Skeletal muscle cell (primary cell): Measurements from ENCODE around the gene CRIM1.

Source experiments
- DNase-seq: peaks from one replicate; pipeline ENCODE4 v3.0.0-alpha.2; 2010; ENCODE audit warnings: low read depth
- H3K4me3 ChIP-seq: 2 replicates; pipeline ENCODE4 v1.5.1; 2011; ENCODE audit warnings: low read depth, mild to moderate bottlenecking, control low read depth, low read length, moderate library complexity

CRIM1 gene

DNA sequence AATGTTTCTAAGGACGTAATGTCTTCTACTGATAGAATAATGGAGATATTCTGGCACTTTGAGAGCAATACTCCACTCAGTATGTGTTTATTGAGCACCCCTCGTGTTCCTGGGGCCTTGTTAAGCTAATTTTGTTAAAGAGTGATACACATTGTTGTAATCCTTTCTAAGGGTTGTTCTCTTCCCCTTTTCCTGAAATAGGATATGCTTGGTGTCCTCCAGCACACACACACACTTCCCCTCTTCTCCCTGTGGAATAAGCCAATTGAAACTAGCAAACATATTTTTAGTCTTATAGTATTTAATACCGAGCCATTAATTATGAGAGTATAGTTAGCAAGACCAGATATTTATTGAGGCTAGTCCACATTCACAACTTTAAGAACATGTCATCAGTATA, 114.1 kb downstream of the CRIM1 start:
- H3K4me3 ChIP-seq: no peak overlapping the region
- DNase-seq: no peak

DNA sequence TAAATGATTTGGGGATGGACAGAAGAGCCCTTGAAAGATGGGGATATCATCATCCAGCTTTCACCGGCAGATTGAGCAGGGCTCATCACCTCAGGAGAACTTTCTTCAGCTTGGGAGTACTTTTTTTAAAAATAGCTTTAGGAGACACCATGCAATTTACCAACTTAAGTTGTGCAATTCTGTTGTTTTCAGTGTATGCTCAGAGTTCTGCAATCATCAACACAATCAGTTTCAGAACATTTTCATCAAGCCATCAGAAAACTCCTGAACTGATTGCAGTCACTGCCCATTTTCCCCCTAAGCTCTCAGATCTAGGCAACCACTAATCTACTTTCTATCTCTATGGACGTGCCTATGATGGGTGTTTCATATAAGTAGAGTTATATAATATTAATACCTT, 117.7 kb downstream of the CRIM1 start:
- no peak overlapping the region for H3K4me3 ChIP-seq
- no peak for DNase-seq

DNA sequence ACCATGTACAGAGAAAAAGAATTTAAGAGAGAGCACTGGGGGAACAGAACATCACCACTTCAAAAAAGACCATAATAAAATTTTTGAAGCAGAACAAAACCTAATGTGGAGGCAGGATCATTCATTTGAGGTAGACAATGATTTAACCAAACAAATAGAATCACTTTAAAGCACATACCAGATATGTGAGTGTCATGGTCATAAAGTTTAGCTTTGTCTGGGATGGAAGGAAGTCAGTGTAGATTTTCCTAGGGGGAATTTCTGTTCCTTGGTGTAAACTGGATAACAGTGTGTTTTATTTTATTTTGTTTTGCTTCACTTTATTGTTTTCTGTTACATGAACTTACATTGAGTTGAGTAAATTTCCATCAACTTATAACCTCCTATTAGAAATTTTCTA, 120.8 kb downstream of the CRIM1 start:
- no peak for DNase-seq

DNA sequence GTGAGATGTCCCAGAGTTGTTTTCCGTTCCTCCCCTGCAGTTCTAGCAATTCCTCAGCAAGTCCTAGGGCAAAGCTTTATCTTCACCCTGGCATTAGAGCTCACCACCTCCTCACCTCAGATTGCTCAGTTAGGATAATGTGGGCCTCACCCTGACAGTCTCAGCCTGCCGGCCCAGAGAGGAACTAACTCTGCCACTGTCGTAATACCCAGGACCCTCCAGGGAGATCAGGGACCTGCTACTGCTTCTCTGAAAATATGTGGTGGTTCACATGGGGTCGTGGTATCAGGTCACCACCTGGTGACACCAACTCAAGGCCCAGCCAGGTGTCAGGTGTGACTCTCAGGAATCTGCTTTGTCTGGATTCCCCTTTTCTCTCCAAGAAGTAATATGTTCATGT, 121.7 kb downstream of the CRIM1 start:
- DNase-seq: no peak
- no peak overlapping the region for H3K4me3 ChIP-seq

More for the DNA sequence above, 120.8 kb downstream of the CRIM1 start:
- H3K4me3 ChIP-seq: no peak overlapping the region

DNA sequence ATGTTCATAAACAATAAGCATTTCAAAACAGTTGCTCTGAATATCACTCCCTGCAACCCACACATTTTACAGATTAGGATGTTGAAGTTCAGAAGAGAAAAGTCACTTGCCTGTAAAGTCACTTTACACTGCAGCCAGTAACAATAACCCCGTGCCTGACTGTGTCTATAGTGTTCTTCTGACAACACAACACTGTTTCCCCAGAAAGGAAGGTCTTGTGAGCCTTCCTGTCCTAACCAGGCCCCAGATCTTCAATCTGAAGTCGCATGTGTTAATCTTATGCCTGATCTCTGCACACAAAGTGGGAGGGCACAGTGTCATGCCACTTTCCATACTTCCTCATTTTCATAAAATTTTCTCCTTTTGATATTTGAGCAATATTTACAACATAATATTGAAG, 122.2 kb downstream of the CRIM1 start:
- no peak for DNase-seq
- H3K4me3 ChIP-seq: no peak overlapping the region

DNA sequence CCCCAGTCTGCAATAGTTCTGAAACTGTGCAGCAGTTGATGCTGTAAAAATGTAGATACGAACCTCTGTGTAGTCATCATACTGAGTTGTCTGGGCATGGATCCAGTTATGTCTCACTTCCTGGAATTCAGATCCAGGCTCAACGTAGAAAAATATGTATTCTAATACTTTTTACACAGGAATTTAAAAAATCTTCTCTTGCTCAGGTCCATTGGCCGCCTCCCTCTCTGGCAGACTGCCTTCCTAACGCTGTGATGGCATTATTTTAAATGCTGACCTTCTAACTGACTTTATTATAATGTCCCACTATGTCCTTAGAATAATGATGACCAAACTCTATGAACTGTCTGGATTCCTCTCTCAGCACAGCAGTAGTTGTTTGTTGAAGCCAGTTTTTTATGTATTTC, 122.8 kb downstream of the CRIM1 start:
- peak; percentile 83 for DNase-seq
- H3K4me3 ChIP-seq: no peak overlapping the region

DNA sequence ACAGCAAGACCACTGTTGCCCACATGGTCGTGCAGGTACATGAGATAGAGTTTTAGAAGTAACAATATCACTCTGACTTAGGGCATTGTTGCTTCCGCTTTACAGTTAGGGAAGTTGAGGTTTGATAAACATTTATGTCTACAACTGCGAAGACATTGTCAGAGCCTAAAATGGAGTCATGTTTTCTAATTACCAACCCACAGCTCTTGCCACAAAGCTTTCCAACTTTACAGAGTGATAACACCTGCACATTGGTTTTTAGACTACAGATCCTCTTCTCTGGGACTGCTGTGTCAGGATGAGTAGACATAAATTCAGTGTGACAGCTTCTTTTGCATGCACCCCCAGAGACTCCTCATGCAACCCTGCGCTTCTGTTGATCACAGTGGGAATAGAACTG, 123.4 kb downstream of the CRIM1 start:
- DNase-seq: no peak
- H3K4me3 ChIP-seq: no peak overlapping the region

DNA sequence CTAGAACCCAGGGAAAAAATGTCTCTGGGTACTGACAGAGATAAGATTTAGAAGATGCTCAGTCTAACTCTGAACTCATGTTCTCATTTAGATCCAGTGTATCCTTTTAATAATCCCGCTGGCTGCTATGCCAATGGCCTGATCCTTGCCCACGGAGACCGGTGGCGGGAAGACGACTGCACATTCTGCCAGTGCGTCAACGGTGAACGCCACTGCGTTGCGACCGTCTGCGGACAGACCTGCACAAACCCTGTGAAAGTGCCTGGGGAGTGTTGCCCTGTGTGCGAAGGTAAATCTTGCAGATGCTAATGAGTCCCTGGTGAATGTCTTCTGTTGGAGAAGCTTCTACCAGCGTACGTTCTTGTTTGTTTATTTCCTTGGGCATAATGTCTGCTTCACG, 123.8 kb downstream of the CRIM1 start:
- H3K4me3 ChIP-seq: no peak overlapping the region
- DNase-seq: no peak

DNA sequence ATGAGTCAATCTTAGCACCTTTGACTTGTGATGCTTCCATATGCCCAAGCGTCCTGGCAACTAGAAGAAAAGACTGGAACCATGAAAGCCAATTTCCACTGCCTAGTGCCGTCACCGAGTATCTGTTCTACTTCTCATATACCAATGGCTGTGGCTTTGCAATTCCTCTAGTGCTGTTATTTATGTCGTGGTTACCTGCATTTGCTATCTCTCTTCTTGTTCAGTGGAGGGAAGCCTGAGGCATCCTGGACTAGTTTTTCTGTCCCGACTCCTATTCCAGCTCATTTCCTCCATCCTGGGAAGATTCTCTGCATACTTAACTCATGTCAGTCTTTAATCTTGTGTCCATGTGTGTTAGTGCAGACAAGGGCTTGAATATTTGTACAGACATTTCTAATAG, 124.5 kb downstream of the CRIM1 start:
- no peak overlapping the region for H3K4me3 ChIP-seq
- DNase-seq: no peak

DNA sequence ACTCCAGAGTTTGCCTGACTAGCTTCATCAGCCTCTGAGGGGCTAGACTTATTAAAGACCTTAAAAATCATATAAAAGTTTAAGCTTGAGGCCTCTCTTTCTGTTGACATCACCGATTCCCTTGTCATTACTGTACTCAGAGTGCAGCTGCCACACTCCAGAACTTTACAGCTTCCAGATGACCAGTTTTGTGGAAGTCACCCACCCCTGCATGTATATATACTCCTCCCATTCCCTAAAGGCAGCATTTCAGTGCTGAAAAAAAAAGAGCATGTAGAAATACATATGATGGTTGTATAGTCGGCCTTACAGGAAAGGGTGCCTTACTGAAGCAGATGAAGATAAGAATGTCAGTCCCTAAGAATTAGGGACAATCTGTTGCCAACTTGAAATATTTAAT, 125.1 kb downstream of the CRIM1 start:
- H3K4me3 ChIP-seq: no peak overlapping the region
- no peak for DNase-seq

DNA sequence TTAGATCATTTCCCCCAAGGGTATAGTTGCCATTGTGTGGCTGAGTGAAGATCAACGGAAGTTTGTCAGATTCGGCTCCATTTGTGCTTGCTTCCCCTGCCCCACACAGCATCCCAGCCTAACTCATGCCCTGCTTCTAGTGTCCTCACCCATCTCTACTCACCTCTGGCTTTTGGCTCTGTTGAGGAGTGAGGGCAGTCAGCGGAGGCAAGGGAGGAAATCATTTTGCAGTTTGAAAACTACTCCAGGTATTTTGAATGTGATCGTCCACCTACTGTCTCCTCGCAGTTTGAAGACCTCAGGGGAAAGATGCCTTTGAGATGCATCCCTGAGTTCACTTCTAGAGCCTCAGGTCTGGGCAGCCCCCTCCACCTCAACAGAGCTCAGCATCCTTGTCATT, 126.1 kb downstream of the CRIM1 start:
- DNase-seq: no peak
- no peak overlapping the region for H3K4me3 ChIP-seq

DNA sequence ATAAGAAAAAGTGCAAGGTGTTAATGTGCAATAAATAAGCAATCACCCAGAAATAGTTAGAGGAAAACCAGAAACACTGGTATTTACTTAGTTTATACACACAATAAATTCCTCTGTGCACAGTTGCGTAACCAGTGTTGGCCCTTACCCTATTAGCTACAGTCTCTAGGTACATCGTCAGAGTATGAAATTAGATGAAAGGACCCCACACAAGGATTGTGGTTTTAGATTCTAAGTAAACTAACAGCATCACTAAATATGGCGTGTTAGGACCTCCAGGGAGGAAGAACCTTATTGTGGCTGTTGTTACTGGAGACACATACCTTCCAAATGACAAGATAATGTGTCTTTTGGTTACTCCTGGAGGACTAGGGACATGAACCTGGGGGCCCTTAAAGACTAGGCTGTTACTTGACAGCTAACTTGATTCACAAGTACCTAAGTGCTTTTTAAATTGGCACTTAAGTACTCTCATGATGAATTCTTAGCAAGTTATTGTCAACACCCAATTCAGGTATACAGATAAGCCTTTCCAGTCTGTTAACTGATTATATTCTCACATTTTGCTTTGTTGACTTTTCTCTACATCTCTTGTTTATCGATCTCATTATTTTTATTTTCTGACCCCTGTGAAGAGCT, 127.1 kb downstream of the CRIM1 start:
- no peak for DNase-seq

DNA sequence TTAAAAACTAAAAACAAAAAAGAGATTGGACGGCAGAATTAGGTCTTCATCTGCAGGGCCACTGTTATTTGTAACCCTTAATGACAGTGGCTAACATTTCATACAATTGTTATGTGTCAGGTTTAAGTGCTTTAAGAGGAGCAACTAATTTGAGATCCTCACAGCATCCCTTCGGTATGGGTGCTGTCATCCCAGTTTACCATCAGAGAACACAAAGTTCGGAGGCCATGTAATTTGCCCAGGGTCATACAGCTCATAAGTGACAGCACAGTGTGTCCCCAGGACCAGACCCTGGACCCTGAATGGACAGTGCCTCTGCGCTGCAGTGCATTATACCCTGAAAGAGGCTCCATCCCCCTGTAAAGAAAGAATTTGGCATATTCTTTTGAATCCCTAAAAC, 127.7 kb downstream of the CRIM1 start:
- no peak for DNase-seq
- H3K4me3 ChIP-seq: no peak overlapping the region

More for the DNA sequence above, 127.1 kb downstream of the CRIM1 start:
- H3K4me3 ChIP-seq: no peak overlapping the region

DNA sequence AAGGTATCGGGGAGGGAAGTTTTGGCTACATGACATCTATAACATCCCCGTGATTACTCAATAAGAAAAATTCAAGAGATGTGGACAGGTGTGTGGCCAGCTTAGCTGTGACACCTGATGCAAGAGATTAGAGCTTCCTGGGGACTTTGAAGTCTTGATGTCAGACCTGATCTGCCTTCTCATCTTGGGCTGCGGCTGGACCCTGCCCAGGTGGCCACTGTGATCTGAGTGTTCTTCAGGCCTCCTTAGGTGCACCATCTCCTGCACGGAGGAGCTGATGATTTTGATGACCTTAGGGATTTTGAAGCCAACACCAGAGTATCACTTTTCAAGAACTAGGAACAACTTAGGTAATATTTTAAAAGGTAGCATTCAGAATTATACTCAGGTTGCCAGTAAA, 128.9 kb downstream of the CRIM1 start:
- no peak overlapping the region for H3K4me3 ChIP-seq
- DNase-seq: no peak

DNA sequence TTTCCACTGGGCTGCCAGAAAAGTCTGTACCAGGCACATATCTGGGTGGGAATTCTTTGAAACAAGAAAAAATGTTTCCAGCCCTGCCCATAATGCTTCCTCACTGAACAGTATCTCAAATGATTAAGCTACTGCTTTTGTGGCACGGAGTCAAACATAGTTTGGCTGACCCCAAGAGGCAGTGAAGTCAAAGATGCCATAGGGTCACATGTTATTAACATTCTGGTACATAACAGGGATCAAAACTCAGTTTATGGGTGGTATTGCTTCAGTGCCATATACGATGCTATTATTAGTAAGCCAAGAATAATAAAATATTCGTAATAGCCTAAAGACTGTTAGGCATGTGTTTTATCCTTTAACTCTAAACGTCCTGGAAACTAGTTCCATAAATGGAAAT, 129.9 kb downstream of the CRIM1 start:
- DNase-seq: peak; percentile 89
- H3K4me3 ChIP-seq: no peak overlapping the region

DNA sequence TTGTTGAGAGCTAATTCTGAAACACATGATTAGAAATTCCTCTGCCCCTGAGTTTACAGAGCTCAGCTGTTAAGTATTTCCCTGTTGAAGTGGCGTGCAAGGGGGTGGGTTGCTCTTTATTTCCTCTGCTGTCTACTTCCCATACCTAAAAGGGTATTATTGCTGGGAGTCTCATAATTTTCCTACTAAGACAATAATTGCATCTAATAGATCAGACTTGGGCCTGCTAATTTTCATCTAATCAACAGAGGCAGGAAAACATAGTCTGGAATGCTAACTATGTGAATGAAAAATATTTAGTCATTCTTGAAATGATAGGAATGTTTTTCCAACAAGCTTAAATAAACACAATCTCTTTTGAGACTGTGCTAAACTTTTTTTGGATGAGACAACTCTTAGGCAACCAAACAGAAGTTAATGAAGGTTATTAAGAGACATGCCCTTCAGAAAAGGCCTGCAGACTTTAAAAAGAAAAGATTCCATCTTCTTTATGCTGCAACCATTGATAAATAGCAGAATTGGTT, 131.0 kb downstream of the CRIM1 start:
- H3K4me3 ChIP-seq: no peak overlapping the region

DNA sequence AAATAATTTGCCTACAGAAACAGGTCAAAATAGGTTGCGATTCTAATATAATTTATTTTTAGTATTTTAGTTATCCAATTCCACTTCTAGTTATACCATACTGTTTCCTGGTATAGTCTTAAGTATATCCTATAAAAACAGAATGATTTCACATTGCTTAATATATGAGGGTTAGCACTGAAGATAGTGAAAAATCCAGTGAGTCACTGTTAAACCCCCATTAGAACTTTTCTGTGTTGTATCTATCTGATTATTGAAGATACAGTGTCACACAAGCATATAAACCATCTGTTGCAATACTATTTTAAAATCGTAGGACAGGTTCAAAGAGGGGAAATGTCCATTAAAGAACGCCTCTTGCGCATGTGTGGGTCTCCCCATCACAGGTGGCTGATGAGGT, 132.4 kb downstream of the CRIM1 start:
- no peak for DNase-seq

More for the DNA sequence above, 131.0 kb downstream of the CRIM1 start:
- DNase-seq: no peak

DNA sequence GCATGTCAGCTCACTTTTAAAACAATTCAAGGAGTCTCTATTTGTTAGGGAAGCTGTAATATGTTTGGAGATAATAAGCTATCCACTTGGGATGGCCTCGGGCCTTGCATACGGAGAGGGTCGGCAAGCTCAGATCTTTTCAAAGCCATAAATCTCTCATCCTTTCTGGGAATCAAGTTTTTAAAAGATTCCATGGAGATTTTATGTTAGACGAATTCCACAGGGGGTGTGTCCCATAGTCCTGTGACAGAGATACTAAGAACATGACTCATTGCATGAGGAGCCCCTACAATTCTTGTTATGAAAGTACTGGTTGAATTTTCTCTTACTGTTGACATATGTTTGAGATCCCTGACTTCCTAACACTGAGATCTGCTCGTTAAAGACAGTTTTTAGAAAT, 133.7 kb downstream of the CRIM1 start:
- no peak overlapping the region for H3K4me3 ChIP-seq
- no peak for DNase-seq

More for the DNA sequence above, 132.4 kb downstream of the CRIM1 start:
- no peak overlapping the region for H3K4me3 ChIP-seq

DNA sequence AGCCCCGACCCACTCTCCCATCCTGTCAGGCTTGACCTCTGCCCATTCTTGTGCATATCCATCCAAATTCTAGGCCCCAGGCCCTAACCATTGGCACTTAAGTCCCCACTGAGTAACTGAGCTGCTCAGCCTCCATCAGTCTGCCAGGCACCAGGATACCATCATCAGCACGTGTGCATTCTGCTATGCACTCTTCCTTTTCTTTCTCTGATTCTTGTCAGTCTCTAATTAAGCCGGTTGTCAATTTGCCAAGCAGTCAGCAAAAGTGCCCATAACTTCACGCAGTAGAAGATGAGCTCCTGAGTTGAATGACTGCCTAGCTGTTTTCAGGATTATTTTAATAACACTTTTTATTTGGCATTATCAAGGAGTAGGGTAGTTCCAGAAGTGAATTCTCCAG, 135.2 kb downstream of the CRIM1 start:
- DNase-seq: no peak
- H3K4me3 ChIP-seq: no peak overlapping the region

DNA sequence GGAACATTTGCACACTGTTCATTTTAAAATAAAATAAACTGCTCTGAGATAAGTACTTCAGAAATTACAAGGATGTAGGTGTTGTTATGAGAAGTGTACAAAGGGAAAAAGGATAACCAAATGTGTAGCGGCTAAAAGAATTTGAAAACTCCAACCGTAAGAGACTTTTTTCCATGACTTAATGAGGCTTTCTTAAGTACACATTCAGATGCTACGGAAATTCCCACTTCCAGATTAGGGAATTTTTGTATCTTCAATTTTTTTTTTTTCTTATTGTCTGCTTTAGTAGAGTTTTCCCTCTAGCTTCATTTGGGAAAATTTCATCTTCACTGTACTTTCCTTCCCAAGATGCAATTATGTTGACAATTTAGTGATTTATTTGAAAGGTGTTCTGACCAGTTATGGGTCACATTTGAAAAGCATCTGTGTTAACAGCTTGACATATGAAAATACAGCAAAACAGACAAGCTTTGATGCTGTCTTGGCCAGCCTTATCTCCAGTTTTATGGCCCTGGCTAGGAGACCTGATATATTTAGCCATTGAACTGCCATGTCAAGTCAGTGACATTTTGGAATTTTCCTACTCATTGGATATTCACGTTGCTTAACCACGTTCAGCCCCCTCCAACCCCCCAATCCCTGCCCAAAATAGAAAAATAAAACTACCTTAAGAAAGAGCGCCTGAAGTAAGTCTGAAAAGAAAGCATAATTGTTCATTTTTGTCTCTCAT, 136.8 kb downstream of the CRIM1 start:
- DNase-seq: no peak
- no peak overlapping the region for H3K4me3 ChIP-seq

DNA sequence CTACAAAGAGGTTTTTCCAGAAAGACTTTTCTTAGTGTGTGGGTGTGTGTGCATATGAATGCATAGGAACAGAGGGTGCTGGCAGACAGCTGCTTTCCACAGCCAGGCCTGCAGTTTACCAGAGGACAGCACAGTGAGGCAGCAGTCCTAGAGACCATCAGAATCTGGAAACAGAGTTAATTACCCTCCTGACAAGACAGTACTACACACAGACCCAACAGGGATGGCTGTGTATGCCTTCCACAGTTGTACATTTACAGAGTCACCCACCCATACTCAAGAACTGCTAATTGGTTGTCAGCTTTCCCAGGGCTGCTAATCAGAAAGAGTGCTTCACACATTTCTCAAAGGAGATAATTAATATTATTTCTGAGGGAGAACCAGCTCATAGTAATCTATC, 137.7 kb downstream of the CRIM1 start:
- no peak for DNase-seq
- no peak overlapping the region for H3K4me3 ChIP-seq
